ENCODE data around the gene PLXNA4.

PLXNA4 gene

DNA sequence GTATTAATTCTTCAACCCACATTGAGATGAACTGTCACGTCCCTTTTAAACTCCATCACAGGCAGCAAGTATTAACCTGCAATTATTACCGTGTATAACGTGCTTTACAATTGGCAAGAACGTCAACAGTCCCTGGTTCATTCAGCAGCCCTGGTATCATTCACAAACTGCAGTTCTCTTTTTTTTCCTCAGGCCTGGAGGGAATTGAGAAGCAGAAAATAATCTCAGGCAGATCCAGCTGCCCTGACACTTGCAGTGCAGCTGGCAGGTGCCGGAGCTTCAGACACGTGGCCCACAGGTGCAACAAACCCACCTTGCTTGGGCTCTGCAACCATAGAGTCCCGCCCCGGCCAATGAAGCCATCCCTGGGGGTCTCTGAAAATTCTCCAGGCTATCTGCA, 137.3 kb downstream of the PLXNA4 start:
- DNase-seq (ENCODE audit: low read depth in 2 of 2), result no peak

GRCh38 chr7:132437730-132438129, 138.5 kb downstream of the PLXNA4 start:
- no peak for DNase-seq (ENCODE audit: low read depth in 2 of 2)

- DNase-seq (ENCODE audit: low read depth in 2 of 2), result no peak
These were observed 140.1 kb downstream of the PLXNA4 start for GRCh38 chr7:132436121-132436520.

- no peak for DNase-seq (ENCODE audit: low read depth in 2 of 2)
These were observed 141.0 kb downstream of the PLXNA4 start for GRCh38 chr7:132435016-132435990.

DNA sequence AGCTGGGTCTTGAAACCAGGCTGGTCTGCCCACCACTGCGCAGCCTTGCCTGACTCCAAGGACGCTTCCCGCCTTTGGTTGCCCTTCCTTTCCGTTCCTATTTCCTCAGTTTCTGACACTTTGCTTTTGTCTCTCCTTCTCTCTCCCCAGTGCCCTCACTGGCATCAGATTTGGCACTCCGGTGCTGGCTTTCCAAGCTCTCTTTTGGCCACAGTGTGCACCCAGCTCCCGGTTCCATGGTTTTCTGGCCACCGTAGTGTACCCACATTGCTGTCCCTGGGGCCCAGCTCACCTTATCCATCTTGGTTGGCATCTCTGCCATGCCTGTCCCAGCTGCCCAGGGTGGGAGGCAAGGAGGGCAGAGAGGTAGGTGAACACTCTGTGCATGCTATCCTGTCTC, 142.2 kb downstream of the PLXNA4 start:
- DNase-seq (ENCODE audit: low read depth in 2 of 2), result no peak

DNA sequence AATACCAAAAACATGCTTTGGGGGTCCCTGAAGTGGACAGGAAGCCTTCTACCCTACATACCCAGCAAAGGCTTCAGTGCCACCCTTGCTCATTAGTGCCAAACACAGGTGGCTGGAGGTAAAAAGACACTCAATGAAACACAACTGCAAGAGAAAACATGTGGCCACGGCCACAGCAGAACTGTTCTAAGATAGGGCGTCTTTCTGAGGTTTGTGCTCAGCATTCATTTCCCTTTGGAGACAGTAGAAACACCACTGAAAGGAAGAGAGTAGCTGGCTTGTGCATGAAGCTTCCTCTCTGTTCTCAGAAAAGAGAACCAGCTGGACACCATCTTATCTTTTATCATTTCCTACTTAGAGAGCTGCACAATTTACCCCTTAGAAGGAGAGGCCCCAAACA, 143.0 kb downstream of the PLXNA4 start:
- no peak for DNase-seq (ENCODE audit: low read depth in 2 of 2)

DNA sequence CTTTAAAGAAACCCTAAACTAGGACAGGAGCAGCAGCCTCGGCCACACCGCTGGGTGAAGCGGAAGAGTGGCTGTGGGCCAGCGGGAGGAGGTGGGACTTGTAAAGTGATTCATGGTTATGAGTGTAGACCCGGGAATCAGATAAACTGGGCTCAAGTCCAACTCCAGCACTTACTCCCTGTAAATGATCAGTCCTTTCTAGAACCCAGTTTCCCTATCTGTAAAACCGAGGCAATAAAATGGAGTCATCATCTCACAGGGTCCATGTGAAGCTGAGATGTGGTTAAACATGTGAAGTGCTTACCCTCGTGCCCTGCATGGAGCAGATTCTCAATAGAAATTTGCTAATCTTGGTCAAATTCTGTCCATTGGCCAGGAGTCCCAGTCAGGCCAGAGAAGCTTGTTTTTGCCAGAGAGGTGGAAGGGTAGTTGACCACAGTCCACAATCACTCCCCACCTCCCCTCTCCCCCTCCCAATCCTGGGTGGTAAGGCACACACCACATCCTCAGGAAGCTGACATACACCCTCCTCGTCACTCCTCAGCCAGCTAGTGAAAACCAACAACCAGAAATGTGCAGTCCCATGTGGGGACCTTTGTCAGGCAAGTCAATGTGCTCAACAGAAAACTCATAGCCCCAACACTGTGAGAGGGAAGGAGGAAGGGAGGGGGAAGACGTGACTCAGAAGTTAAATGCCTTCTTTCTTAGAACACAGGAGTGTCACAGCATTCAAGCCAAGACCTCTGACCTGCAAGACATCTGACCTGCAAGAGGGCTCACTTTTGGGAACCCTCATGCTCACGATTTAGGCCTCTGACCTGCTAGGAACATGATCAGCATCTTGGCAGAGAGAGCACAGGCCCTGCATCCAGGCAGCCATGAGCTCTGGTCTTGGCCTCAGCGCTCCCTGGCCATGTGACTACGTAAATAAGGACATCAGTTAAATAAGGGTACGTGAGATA, 145.1 kb downstream of the PLXNA4 start:
- peak in 1 of 2 donors; percentile 24 for DNase-seq (ENCODE audit: low read depth in 2 of 2)

- DNase-seq (ENCODE audit: low read depth in 2 of 2), result no peak
These were observed 146.0 kb downstream of the PLXNA4 start for GRCh38 chr7:132430041-132430855.

DNA sequence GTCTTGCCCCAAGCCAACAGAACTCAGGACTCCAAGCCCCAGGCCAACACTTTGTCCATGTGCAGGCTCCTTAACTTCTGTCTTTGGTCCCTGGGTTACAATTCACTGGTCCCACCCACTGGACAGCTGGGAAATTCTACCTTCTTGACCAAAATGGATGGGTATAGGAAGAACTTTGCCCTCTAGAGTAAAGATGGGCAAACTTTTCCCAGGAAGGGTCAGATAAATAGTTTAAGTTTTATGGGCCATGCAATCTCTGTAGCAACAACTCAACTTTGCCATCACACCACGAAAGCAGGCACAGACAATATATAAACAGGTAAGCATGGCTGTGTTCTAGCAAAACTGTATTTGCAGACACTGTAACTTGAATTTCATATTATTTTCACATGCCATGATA, 147.1 kb downstream of the PLXNA4 start:
- no peak for DNase-seq (ENCODE audit: low read depth in 2 of 2)

DNA sequence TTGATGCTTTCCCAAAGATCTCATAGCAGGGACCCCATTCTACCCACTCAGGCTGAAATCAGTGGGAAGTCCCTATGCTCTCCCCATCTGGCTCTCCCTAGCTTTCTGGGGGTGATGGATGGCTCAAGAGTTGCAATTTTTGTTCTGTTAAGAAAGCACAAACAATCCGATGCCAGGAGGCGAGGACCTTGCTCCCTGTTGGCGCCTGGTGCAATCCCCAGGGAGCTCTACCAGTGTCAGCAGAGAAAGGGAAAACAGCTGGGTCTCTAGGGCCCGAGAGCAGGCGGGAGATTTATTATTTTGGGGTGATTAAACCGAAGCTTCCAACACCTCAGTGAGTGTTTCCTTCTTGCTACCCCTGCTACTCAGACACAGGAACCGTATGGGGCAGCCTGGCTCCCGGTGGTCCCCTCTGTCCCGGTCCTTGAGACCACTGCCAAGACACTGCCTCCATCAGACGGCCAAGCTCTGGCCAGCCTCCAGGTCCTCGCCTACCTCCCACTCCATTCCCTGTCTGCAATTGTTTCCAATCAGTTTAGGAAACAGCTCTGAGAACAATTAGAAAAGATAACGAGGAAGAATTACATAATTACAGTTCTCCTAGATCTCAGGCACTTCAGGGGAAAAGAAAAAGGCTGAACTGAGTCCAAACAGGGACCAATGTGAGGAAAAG, 147.9 kb downstream of the PLXNA4 start:
- DNase-seq (ENCODE audit: low read depth in 2 of 2), result no peak

DNA sequence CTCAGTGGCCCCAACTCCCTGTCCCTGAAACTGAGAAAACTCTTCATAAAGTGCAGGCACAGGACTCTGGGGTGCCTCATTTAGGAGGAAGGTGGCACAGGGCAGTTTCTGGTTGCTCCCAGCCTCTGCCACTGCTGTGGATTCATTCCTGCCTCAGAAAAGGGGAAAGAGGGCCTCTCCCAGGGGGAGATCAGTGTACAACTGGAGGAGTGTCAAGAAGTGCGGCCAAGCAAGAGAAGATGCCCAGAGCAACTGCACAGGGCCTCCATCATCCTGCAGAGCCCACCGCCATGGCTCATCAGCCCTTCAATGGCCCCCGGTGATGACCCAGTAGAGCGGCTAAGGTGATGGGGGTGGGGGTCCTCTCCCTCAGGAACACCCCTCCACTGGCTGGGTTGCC, 150.3 kb downstream of the PLXNA4 start:
- DNase-seq (ENCODE audit: low read depth in 2 of 2), result no peak

DNA sequence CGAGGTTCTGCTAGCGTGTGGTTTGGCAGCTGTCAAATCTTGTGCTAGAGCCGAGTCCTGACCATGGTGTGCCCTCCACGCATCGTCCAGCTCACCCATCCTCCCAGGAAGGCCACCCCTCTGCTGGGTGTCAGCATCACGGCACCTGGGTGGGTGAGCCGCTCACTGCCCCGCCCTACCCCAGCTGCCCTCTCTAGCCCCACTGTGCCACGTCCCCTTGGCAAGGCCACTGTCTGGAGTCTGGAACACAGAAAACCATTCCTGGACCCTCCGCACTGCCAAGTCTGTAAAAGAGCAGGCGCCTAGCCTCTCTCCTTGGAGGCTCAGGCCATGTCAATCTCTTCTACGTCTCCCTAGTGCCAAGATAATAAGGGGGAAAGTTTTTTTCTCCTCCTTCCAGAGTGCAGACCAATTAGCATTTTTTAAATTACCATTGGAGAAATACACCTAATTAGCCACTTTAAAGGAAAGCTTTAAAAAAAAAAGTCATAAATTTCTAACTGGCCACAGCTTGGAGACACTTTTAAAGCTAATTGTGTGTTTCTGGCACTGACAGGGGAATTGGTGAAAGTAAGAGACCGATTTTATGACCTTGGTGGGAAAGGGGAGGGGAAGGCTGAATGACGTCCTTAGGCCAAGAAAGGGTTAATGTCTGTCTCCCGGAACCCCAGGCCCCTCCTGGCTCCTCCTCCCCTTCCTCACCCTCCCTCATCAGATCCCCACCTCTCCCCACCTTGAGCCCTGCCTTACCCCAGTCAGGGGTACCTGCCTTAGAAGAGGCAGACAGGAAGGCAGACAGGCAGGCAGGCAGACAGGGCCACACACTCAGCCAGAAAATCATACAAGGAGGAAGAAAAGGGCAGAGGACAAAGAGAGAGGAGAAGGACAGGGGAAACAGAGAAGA, 151.2 kb downstream of the PLXNA4 start:
- no peak for DNase-seq (ENCODE audit: low read depth in 2 of 2)

DNA sequence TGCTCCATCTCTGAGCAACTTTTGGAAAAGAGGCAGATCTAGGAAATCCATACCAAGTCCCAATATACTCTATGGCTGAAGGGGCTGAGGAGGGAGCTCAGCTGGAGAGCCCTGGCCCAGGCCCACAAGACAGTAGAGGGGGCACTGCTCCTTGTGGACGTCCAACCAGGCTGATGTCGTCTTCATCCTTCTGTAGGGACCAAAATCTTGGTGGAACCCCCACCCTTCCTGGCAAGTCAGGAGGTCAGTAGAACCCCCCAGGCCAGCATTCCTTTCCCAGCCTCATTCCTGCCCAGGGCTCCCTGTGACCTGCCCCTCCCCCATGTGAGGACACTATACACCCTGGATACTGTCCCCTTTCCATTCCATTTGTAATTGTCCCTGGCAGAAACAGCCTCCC, 152.0 kb downstream of the PLXNA4 start:
- DNase-seq (ENCODE audit: low read depth in 2 of 2), result no peak

DNA sequence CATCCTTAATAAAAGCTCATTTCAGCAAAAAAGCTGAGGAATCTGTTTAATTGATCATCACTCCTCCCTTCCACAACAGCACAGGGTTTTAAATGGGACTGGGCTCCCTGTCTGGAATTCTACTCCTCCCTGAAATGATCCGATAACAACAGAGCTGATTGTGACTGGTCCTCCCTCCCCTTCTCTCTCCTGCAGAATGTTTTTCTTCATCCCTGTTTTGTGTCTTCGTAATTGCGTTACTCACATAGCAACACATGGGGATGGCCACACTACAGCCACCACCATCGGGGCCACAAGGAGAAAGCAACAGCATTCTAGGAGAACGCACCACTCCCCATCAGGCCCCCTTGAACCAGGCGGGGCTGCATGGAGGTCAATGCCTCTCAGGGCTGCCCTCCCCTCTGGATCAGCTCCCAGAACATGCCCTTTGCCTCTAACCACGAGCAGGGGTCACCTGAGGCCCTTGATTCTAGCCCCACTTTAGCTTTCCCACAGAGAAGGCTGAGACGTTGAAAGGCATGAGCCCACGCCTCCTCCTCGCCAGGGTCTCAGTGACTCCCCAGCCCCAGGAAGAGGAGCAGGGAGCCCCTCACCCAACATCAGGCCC, 152.6 kb downstream of the PLXNA4 start:
- DNase-seq (ENCODE audit: low read depth in 2 of 2), result no peak

DNA sequence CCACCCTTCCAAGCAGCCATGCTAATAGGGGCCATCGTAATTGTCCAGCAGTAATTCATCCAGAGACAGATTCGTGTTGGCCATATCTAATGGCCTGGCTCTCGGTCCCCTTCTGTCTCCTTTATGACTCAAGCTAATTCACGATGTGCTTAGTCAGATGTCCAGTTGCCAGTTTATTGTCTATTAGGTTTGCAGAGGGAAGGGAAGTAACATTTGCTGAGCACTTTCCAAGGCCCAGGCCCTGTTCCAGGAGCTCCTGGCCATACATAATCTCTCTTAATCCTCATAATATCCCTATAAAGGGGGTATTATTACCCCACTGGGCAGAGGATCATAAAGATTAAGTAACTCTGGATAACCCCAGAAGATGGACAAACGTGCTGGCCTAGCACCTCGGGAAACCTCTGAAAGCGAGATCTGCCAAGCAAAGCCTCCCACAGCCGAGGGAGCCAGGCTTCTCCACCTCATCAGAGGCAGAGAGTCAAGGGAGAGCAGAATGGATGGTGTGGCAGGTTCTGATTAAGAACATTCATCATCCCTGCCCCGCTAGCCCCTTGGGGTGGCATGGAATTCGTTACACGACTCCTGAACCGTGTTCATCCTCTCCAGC, 153.7 kb downstream of the PLXNA4 start:
- DNase-seq (ENCODE audit: low read depth in 2 of 2), result no peak

GRCh38 chr7:132420527-132420926, 155.7 kb downstream of the PLXNA4 start:
- no peak for DNase-seq (ENCODE audit: low read depth in 2 of 2)

DNA sequence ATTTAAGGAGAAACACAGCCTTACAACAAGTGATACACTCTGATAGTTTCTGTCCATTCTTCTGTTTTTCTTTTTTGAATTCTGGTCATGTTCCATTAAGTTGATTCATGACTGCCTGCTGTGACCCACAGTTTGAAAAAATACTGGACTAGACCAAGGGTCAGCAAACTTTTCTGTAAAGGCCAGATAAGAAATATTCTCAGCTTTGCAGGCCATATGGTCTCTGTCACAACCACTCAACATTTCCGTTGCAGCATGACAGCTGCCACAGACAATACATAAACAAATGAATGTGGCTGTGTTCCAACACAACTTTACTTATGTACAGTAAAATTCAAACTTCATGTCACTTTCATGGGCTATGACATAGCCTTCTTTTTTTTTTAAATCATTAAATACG, 156.7 kb downstream of the PLXNA4 start:
- no peak for DNase-seq (ENCODE audit: low read depth in 2 of 2)

GRCh38 chr7:132418840-132419239, 157.4 kb downstream of the PLXNA4 start:
- DNase-seq (ENCODE audit: low read depth in 2 of 2), result no peak
